ENCODE measurements around the gene RIPPLY3.

RIPPLY3 gene

DNA sequence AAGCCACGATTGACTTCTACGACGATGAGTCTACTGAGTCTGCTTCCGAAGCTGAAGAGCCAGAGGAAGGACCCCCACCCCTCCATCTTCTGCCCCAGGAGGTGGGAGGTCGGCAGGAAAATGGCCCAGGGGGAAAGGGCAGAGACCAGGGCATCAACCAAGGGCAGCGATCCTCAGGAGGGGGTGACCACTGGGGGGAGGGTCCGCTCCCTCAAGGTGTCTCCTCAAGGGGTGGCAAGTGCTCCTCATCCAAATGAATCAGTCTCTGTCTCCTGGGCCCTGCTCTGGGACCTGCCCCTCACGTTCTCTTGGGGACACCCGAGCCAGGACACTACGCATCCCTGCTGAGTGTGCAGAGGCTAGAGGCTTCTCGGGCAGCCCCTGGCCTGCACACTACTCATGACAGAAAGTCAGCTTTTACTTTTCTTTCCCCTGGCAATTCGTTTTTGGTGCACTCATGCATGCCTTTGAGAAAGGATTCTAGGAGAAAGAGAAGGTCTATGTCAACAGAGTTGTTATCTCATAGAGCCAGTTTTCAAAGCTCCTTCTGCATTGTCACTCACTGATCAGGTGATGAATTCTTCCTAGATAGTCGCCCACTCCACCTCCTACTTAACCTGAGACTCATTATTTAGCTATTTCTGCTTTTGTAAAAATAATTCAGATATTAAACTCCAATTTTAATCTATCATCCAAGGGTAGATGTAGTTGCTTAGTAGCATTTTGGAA is 11.6 kb downstream of the RIPPLY3 start:
- Histone ChIP-seq H3K27me3 (ENCODE audit: insufficient read depth, low read length) (no peaks in the 10 kb centered on the region), H3K9ac (ENCODE audit: low read length) (no peak overlapping the region), H3K9me2 (ENCODE audit: low read depth, low read length) (no peaks in the 10 kb centered on the region), H3K4me3 (ENCODE audit: low read depth, low read length, poor library complexity, severe bottlenecking) (no peak overlapping the region), H3K4me1 (ENCODE audit: insufficient read depth, low read length, severe bottlenecking) (no peaks in the 10 kb centered on the region), H3K9me3 (ENCODE audit: low read length) (no peaks in the 10 kb centered on the region), H2AFZ (ENCODE audit: low read length) (no peak overlapping the region), H3K79me2 (ENCODE audit: insufficient read depth, low read length) (no peaks in the 10 kb centered on the region), H3K27ac (ENCODE audit: low read depth, low read length, poor library complexity, severe bottlenecking) (no peak overlapping the region), H3K4me2 (ENCODE audit: low read length) (no peak overlapping the region), H4K20me1 (ENCODE audit: insufficient read depth, low read length) (no peaks in the 10 kb centered on the region), H3K36me3 (ENCODE audit: insufficient read depth, low read length) (no peaks in the 10 kb centered on the region), H3F3A (ENCODE audit: insufficient read depth, low read length) (no peaks in the 10 kb centered on the region)
- no peak for TF ChIP-seq EZH2 (IDR thresholded peaks at IDR 0.05; ENCODE audit: borderline replicate concordance, low read length)
- TF ChIP-seq, protein P1, sequence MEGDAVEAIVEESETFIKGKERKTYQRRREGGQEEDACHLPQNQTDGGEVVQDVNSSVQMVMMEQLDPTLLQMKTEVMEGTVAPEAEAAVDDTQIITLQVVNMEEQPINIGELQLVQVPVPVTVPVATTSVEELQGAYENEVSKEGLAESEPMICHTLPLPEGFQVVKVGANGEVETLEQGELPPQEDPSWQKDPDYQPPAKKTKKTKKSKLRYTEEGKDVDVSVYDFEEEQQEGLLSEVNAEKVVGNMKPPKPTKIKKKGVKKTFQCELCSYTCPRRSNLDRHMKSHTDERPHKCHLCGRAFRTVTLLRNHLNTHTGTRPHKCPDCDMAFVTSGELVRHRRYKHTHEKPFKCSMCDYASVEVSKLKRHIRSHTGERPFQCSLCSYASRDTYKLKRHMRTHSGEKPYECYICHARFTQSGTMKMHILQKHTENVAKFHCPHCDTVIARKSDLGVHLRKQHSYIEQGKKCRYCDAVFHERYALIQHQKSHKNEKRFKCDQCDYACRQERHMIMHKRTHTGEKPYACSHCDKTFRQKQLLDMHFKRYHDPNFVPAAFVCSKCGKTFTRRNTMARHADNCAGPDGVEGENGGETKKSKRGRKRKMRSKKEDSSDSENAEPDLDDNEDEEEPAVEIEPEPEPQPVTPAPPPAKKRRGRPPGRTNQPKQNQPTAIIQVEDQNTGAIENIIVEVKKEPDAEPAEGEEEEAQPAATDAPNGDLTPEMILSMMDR (IDR thresholded peaks at IDR 0.05; ENCODE audit: low read length) = no peak

DNA sequence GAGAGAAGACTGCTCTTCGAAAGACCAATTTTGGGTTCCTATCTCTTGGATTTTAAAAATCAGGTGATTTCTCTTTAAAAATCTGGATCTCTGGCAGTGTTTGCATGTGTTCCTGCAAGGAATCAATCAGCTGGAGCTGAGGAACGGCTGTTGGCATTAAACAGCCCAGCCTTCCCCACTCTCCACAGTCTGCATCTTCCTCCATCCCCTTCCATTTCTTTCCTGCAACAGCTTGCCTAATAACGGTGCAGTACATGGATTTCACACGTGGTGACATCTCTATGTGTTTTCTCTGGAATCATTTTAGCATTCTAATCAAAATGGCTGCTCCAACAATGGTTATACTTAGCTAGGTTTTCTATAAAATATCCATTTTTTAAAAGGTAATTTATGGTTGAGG is 20.0 kb downstream of the RIPPLY3 start:
- H4K20me1 ChIP-seq (ENCODE audit: insufficient read depth, low read length) = no peaks in the 10 kb centered on the region
- no peak overlapping the region for H3K9ac ChIP-seq (ENCODE audit: low read length)
- H3K9me3 ChIP-seq (ENCODE audit: low read length) = no peaks in the 10 kb centered on the region
- no peaks in the 10 kb centered on the region for H3F3A ChIP-seq (ENCODE audit: insufficient read depth, low read length)
- H3K79me2 ChIP-seq (ENCODE audit: insufficient read depth, low read length) = no peaks in the 10 kb centered on the region
- H3K4me3 ChIP-seq (ENCODE audit: low read depth, low read length, poor library complexity, severe bottlenecking) = no peak overlapping the region
- H3K9me2 ChIP-seq (ENCODE audit: low read depth, low read length) = no peaks in the 10 kb centered on the region
- no peak overlapping the region for H2AFZ ChIP-seq (ENCODE audit: low read length)
- H3K27me3 ChIP-seq (ENCODE audit: insufficient read depth, low read length) = no peaks in the 10 kb centered on the region
- no peak overlapping the region for H3K4me2 ChIP-seq (ENCODE audit: low read length)
- H3K27ac ChIP-seq (ENCODE audit: low read depth, low read length, poor library complexity, severe bottlenecking) = no peak overlapping the region
- H3K36me3 ChIP-seq (ENCODE audit: insufficient read depth, low read length) = no peaks in the 10 kb centered on the region
- TF ChIP-seq EZH2 (IDR thresholded peaks at IDR 0.05; ENCODE audit: borderline replicate concordance, low read length) = no peak
- TF ChIP-seq, protein P1 (IDR thresholded peaks at IDR 0.05; ENCODE audit: low read length) = no peak
- no peaks in the 10 kb centered on the region for H3K4me1 ChIP-seq (ENCODE audit: insufficient read depth, low read length, severe bottlenecking)

DNA sequence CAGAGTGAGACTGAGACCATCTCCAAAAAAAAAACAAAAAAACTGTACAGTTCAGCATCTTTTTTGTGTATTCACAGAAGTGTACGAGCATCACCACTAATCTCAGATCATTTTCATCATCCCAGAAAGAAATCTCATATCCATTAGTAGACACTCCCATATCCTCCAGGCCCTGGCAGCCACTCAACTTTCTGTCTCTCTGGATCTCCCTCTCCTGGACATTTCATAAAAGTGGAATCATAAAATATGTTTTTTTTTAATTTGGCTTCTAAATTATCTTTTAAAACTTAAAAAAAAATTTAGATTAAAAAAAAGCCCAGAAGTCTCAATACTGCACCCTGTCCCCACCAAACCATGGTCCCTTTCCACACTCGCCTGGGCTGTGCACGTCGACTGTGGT is 22.1 kb downstream of the RIPPLY3 start:
- Histone ChIP-seq H3F3A (ENCODE audit: insufficient read depth, low read length) (no peaks in the 10 kb centered on the region), H3K27ac (ENCODE audit: low read depth, low read length, poor library complexity, severe bottlenecking) (no peak overlapping the region), H4K20me1 (ENCODE audit: insufficient read depth, low read length) (no peaks in the 10 kb centered on the region), H3K79me2 (ENCODE audit: insufficient read depth, low read length) (no peaks in the 10 kb centered on the region), H3K27me3 (ENCODE audit: insufficient read depth, low read length) (no peaks in the 10 kb centered on the region), H3K4me2 (ENCODE audit: low read length) (no peak overlapping the region), H3K4me3 (ENCODE audit: low read depth, low read length, poor library complexity, severe bottlenecking) (no peak overlapping the region), H3K9me3 (ENCODE audit: low read length) (no peaks in the 10 kb centered on the region), H2AFZ (ENCODE audit: low read length) (no peak overlapping the region), H3K4me1 (ENCODE audit: insufficient read depth, low read length, severe bottlenecking) (no peaks in the 10 kb centered on the region), H3K9ac (ENCODE audit: low read length) (no peak overlapping the region), H3K9me2 (ENCODE audit: low read depth, low read length) (no peaks in the 10 kb centered on the region), H3K36me3 (ENCODE audit: insufficient read depth, low read length) (no peaks in the 10 kb centered on the region)
- no peak for TF ChIP-seq EZH2 (IDR thresholded peaks at IDR 0.05; ENCODE audit: borderline replicate concordance, low read length)
- TF ChIP-seq, protein P1 (IDR thresholded peaks at IDR 0.05; ENCODE audit: low read length) = no peak
